HG03521 (cell line): Measurements from ENCODE around the gene DGKI.

ENCODE experiments used
- ATAC-seq: cut with Tn5 transposase; IDR thresholded peaks from one replicate; pipeline ENCODE4 v1.9.1; 2021; ENCODE audit warnings: mild to moderate bottlenecking, moderate library complexity; ENCODE audit not compliant: unreplicated experiment

Gene DGKI

GRCh38 chr7:137694405-137694804 is 152.4 kb downstream of the DGKI start:
- no peak for ATAC-seq

- no peak for ATAC-seq
Measured at GRCh38 chr7:137692399-137692798, 154.4 kb downstream of the DGKI start.

- ATAC-seq, result no peak
Measured at GRCh38 chr7:137691566-137691965, 155.2 kb downstream of the DGKI start.

DNA sequence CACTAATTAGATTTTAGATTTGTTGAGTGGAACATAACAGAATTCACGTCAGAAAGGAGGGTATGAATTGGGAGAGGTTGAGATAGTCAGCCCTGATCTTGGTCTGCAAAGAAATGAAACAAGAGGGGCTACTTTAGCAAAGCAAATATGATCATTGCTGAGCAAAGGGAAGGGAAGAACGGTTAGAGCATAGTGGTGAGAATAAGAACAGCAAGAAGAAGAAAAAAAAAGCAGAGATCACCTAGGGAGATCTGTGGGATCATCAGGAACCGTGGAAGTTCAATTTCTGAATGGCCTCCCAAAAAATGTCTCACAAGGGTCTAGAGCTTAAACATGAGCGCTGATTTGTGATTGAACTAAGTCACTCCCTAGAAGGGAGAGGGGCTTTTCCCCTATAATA is 156.1 kb downstream of the DGKI start:
- ATAC-seq, result no peak

- no peak for ATAC-seq
Measured at GRCh38 chr7:137689761-137690160, 157.0 kb downstream of the DGKI start.

DNA sequence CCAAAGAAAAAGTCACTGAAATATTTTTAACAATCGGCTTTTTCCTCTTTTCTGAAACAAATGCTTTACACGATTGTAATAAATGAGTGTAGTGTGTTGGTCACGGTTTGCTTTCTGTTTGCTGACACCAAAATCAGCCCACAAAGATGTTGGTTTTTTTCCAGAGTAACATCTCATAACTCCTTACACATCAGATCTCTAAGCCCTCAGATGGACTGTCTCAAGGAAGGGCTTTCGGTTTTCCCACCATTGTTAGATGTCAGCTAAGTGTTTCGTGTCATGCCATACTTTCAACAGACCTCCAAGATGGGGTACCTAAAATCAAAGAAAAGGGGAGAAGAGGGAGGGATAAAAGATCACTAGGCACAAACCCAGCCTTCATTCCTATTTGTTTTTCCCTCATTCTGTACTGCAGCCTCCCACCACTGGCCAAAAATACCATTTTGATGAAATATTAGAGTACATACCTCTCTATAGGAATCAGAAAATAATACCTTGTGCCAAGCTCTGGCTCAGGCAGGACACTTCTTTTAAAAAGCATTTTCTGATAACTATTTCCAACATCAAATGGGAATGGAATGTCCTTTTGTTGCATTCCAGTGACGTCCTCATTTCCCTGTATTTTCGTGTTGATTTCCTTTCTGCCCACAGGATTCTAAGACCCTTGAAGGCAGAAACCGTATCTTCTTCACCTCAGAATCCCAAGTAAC is 159.1 kb downstream of the DGKI start:
- no peak for ATAC-seq

DNA sequence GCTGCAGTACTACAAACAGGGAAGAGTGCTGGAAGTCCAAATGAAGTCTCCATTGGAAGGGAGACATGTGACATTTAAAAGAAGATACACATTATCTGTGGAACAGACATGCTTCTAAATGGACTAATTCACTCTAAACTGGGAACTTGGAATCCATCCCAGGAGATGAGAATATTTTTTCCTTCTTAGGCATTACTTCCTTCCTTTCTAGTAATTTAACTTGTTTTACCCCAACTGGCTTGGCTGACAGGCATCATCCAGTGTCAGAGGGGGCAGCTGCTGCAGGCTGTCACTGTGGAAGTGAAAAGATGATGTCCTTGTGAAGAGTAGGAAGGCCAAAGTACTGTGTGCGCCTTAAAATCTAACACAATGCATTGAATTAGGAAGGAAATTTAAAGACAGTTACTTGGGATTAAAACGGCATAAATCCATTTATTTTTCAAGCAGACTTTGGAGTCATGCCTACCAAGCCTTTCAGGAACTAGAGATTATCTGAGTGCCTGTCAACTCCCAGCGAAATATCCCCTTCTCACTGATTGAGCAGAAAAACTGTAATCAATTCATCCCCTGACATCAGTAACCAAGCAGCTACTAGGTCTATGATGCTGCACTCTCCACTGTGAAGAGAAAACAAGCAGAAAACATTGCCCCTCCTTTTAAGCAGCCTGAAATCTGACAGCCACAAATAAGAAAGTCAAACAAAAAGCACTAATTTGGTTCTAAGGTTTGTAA is 161.2 kb downstream of the DGKI start:
- no peak for ATAC-seq

DNA sequence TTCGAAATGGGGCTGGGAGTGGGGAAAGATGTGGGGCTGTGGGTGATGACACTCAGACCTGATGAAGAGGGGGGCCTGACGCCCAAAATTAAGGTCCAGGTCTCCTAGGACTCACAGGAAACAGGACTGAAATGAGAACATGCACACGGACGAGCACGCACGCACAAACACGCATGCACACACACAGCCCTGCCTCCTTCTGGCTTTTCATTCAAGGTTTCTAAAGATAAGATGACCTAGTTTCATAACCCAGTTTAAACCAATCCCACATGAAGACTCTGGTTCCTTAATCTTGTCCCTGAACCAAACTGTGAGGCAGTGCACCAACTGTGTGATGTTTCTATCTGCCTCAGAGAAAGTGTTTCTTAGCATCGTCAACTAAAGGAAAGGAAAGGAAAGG is 162.0 kb downstream of the DGKI start:
- ATAC-seq, result no peak

DNA sequence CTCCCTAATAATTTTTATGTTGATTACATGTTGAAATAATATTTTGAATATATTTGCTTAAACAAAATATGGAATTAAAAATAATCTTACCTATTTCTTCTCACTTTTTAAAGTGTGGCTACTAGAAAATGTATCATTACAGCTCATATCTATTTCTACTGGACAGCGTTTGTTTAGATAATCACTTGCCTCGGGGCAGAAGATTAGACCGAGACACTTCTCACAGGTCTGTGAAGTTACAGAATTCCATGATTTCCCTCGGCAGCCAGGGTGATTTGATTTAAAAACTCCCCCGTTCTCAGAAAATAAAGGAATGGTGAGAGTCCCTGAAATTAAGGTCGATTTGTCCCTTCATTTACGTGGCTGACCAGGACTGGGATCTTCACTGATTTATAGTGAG is 162.5 kb downstream of the DGKI start:
- ATAC-seq, result no peak

- no peak for ATAC-seq
Measured at GRCh38 chr7:137682596-137682995, 164.2 kb downstream of the DGKI start.

DNA sequence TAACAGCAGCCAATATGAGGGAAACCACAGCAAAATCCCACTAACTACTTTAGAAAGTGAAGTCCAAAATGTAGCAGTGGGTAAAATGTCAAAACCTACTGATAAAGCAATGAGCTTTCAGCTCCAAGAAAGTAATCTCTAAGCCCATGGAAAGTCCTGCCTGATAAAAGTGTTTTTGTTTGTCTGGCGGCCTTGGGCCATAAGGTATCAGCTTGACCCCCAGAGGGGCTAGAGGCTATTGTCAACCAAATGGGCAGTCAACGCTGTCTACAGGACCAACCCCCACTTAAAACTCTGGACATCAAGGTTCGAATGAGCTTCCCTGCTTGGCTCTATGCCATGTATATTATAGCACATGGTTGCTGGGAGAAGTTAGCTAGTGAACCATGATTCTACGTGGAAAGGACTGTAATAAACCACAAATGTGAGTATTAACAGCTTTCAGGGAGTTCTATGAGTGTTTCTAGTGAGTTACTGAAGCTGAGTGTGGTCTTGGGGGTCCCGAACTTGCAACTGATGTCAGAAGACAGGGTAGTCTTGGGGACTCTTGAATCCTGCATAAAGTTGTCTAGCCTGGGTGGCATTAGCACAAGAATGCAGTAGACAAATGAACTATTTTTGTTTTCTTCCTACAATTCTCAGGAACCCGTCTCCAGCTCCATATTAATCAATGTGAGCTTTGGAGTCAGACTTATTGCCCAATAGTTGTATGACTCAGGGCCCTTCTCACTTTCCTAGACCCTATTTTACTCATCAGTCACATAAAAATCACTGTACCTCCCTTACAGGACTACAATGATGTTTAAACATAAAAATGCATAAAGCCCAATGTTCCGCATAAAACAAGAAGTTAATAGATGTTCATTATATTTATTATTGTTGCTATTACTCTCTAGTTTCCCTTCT is 164.9 kb downstream of the DGKI start:
- ATAC-seq, result no peak

GRCh38 chr7:137674551-137675409 is 172.0 kb downstream of the DGKI start:
- no peak for ATAC-seq

DNA sequence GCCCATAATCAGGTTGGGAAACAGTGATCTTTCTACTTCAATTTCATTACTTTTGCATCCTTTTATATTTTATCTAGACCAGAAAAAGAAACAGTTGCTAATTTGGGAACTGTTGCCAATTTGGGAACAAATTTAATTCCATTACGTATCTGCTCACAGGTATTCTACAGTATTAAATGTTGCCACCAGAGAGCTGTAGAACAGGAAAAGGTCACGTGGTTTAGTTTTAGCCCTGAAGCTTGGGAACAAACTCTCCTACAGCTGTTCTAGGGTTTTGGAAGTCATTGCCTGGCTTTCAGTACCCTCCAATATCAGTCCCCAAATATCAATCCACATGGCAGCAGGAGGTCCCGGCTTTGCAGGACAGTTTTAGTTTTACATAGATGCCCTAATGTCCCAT is 172.7 kb downstream of the DGKI start:
- ATAC-seq, result no peak

DNA sequence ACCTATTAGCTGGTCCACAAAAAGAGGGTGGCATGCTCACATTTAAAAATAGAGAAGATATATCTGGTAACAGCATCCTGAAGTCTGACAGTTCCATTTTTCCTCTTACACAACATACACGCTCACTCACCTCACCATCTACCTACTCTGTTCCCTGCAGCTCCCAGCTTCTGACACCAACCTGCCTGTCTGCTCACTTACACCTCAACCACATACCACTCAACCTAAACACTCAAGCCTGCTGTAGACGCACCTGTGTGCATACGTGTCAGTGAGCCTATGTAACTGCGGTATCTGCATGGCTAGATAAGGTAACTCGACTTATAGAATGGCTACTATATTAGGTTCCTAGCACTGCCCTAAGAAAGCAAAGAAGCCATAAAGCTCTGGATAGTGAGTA is 174.9 kb downstream of the DGKI start:
- ATAC-seq, result no peak

DNA sequence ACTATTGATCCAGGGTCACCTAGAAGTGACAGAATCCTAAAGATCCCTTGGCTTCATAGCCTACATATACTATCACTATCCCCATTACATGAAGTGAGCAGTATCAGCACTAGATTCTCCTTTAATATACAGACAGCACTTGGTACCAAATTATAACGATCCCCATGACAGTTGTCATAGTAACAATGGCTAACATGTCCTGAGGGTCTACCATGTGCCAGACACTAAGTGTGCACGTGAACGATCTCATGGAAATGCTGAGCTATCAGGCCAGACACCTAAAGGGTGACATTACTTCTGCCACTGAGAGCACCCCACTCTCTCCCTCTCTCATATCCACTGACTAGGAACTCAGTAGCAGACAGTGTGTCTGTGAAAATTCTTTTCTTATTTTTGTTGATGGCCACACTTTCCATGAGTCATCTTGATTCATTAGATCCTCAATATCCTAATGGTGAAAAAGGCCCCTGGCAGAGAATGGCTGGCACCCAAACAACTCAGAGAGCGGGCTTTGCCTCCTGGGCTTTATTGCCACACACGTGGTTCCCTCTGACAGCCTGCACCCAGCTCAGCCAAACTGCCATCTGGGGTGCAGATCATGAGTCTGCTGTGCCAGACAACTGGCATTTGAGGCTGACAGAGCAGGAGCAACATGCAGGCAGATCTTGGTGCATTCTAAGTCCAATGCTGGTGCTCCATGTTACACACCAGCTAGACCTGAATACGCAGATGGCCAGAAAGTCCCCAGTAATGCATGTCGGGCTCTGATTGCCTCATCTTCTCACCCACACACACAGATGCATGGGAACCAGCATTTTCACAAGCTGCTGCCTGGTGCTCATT is 176.3 kb downstream of the DGKI start:
- ATAC-seq, result no peak

DNA sequence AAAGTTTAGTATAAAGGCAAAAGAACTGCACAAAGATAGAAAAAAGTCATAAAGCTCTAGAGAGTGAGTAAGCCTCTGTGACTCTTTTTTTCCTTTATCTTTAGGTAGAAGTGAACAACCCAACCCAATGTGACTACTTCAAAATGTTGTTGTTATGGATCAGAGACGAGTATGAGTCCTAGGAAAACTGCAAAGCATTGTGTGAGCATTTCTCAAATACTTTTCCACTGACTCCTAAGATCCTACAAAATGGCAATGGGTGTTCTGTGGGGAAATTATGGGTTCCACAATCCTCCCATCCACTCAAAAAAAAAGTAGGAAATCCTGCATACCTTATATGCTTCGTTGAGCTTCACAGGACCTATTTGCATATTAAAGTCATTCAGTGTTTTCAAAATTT is 177.1 kb downstream of the DGKI start:
- ATAC-seq, result no peak

DNA sequence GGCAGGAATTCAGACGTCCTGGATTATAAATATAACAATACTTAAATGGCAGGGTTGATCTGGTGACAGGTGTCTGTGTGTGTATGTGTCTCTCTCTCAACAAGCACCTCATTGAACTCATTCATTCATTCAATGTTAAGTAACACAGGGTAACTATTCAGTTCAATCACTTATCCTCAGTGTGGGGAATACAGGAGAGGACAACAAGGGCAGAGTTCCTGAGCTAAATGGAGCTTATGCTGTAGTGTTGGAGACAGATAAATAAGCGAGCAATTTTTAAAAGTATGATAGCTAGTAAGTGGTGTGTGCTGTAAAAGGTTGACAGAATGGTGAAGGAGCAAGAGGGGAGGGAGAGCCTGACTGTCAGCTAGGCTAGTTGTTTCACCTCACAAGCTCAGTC is 178.4 kb downstream of the DGKI start:
- no peak for ATAC-seq

DNA sequence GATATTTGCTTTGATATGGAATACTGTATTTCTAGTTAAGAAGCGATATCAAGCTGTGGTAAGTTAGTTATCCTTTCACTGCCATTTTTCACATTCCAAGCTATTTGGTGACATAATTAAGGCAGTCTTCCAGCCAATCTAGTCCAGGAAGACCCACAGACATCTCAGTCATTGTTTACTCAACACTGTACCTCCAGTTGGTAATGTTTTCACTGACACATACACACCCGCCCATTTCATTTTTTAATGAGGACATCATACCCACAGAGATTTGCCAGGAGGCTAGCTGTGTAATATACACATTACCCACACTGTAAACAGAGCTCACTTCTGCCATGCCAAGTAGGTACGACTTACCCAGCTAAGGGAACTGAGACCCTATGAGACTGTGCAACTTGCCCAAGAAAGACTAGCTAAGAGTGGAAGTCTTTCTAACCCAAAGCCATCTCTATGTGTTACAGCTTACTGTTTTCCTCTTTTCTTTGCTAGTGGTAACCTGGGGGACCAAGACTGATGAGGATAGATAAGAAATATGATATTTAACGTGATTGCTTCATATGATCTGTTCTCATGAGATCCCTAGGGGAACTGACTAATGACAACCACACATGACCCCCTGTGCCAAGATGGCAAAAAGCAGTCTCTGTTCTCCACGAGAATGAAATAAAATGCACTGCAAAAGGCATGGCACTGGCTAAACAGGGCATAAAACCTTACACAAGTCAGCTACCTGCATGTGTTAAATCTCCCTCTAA is 179.0 kb downstream of the DGKI start:
- ATAC-seq, result no peak

DNA sequence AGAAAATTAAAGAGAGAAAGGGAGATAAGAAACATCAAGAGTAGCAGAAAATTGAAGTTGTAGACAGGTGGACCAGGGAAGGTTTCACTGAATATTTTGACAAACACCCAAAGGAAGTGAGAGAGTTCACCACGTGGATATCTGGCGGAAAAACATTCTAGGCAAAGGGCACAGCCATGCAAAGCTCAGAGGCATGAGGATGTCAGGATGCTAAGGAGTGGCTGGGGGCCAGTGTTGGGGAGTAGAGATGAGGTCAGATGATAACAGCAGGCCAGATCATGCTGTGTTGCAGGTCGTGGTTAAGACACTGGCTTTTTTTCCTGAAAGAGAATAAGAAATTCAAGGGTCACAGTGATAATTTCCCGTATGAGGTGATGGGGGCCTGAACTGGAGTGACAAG is 181.9 kb downstream of the DGKI start:
- no peak for ATAC-seq
